SU-DHL-6 (cell line): Measurements from ENCODE around the gene MTCH1.

Experiments
- H2AFZ ChIP-seq: fragments of 200-600 bp; sonication (generic); 2 replicates; pipeline ENCODE4 v1.6.1; 2014; ENCODE audit warnings: low read depth, mild to moderate bottlenecking, moderate library complexity, mixed read lengths, antibody characterized with exemption, low read length; ENCODE audit not compliant: severe bottlenecking
- H3F3A ChIP-seq: fragments of 200-600 bp; shearing (Covaris generic); 2 replicates; pipeline ENCODE4 v1.6.0; 2016; ENCODE audit warnings: antibody characterized with exemption, mild to moderate bottlenecking; ENCODE audit not compliant: insufficient read depth
- H3K27ac ChIP-seq: fragments of 200-600 bp; sonication (generic); 2 replicates; pipeline ENCODE4 v1.5.1; 2016; ENCODE audit warnings: low read depth, mild to moderate bottlenecking, low read length, moderate library complexity, mixed read lengths
- H3K27me3 ChIP-seq: fragments of 200-600 bp; sonication (generic), shearing (Covaris generic); 2 replicates; pipeline ENCODE4 v1.6.0; 2014; ENCODE audit warnings: mild to moderate bottlenecking, low read length
- H3K36me3 ChIP-seq: fragments of 200-600 bp; sonication (generic); 2 replicates; pipeline ENCODE4 v1.6.1; 2014; ENCODE audit warnings: mild to moderate bottlenecking, low read length, mixed read lengths
- H3K4me2 ChIP-seq: fragments of 300-600, 200-600 bp; shearing (Covaris generic), sonication (generic); 2 replicates; pipeline ENCODE4 v1.6.0; 2014; ENCODE audit warnings: low read length, low read depth, mild to moderate bottlenecking; ENCODE audit not compliant: poor library complexity, severe bottlenecking
- H3K4me3 ChIP-seq: fragments of 200-600 bp; sonication (generic); 2 replicates; pipeline ENCODE4 v1.5.1; 2014; ENCODE audit warnings: antibody characterized with exemption, low read length, mild to moderate bottlenecking, mixed read lengths; ENCODE audit not compliant: insufficient read depth, poor library complexity, severe bottlenecking
- H3K79me2 ChIP-seq: fragments of 200-600 bp; sonication (generic); 2 replicates; pipeline ENCODE4 v1.6.1; 2014; ENCODE audit warnings: mild to moderate bottlenecking, low read length, moderate library complexity; ENCODE audit not compliant: insufficient read depth
- H3K9ac ChIP-seq: fragments of 200-600 bp; sonication (generic); 2 replicates; pipeline ENCODE4 v1.7.0; 2014; ENCODE audit warnings: mild to moderate bottlenecking, low read length
- H3K9me2 ChIP-seq: fragments of 200-600 bp; sonication (generic); replicated peaks from 2 replicates; pipeline ENCODE4 v1.6.1; 2014; ENCODE audit warnings: low read length; ENCODE audit not compliant: insufficient read depth
- H3K9me3 ChIP-seq: fragments of 200-600 bp; sonication (generic); 2 replicates; pipeline ENCODE4 v1.6.1; 2014; ENCODE audit warnings: low read length, mixed read lengths; ENCODE audit not compliant: insufficient read depth
- H4K20me1 ChIP-seq: fragments of 200-600 bp; sonication (generic); 2 replicates; pipeline ENCODE4 v1.6.1; 2014; ENCODE audit warnings: low read depth, mild to moderate bottlenecking, antibody characterized with exemption, low read length, moderate library complexity, mixed read lengths
- EZH2phosphoT487 ChIP-seq: fragments of 200-600 bp; sonication (generic), shearing (Covaris generic); conservative IDR thresholded peaks from 2 replicates; pipeline ENCODE4 v1.6.1; 2018; ENCODE audit warnings: mild to moderate bottlenecking, antibody characterized with exemption, low read length, moderate library complexity, mixed read lengths
- TF ChIP-seq, protein P1 (sequence below): fragments of 200-600 bp; sonication (generic); IDR thresholded peaks from one replicate; pipeline ENCODE4 v1.5.1; 2017; ENCODE audit warnings: antibody characterized with exemption, mild to moderate bottlenecking, low read length, moderate library complexity; ENCODE audit not compliant: insufficient read depth, poor library complexity, severe bottlenecking

MTCH1 gene

DNA sequence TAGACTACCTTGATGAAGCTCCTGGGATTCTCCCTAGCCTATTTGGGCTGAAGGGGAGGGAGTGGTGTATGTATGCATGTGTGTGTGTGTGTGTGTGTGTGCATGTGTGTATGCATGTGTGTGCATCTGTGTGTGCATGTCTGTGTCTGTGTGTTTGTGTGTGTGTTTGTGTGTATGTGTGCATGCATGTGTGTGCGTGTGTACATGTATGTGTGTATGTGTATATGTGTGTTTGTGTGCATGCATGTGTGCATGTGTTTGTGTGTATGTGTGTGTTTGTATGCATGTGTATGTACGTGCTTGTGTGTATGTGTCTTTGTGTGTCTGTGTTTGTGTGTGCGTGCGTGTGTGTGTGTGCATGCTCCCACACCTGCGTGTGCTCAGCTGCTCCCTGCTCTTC, 34.8 kb upstream of the MTCH1 start:
- H3K27ac ChIP-seq = no peak overlapping the region
- H3K4me2 ChIP-seq = no peak overlapping the region
- H3K9me2 ChIP-seq = no peaks in the 10 kb centered on the region
- no peaks in the 10 kb centered on the region for H3K79me2 ChIP-seq
- no peaks in the 10 kb centered on the region for H3F3A ChIP-seq
- H3K9me3 ChIP-seq = no peaks in the 10 kb centered on the region
- no peaks in the 10 kb centered on the region for H3K36me3 ChIP-seq
- no peak overlapping the region for H3K9ac ChIP-seq
- no peaks in the 10 kb centered on the region for H3K27me3 ChIP-seq
- no peak overlapping the region for H2AFZ ChIP-seq
- no peak for TF ChIP-seq EZH2phosphoT487
- TF ChIP-seq, protein P1, sequence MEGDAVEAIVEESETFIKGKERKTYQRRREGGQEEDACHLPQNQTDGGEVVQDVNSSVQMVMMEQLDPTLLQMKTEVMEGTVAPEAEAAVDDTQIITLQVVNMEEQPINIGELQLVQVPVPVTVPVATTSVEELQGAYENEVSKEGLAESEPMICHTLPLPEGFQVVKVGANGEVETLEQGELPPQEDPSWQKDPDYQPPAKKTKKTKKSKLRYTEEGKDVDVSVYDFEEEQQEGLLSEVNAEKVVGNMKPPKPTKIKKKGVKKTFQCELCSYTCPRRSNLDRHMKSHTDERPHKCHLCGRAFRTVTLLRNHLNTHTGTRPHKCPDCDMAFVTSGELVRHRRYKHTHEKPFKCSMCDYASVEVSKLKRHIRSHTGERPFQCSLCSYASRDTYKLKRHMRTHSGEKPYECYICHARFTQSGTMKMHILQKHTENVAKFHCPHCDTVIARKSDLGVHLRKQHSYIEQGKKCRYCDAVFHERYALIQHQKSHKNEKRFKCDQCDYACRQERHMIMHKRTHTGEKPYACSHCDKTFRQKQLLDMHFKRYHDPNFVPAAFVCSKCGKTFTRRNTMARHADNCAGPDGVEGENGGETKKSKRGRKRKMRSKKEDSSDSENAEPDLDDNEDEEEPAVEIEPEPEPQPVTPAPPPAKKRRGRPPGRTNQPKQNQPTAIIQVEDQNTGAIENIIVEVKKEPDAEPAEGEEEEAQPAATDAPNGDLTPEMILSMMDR = no peak
- H3K4me3 ChIP-seq = no peak overlapping the region
- H4K20me1 ChIP-seq = no peaks in the 10 kb centered on the region

DNA sequence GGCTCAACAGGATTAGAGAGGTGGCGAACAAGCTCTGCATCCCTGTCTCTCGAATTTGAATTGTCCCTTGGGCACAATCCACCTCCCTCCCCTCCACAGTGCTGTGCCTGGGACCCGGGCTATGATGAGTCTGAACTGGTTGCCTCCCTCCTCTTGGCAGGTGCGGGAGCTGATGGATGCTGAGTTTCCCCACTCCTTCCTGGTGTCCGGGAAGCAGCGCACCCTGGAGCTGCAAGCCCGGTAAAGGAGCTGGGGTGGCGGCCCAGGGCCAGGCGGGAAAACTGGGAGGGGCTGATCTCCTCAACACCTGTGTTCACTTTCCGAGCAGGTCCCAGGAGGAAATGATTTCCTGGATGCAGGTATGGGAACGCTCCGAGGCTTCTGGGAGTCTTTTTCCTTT, 34.4 kb upstream of the MTCH1 start:
- Histone ChIP-seq H3K79me2 (no peaks in the 10 kb centered on the region), H3K4me2 (no peak overlapping the region), H3K9ac (no peak overlapping the region), H3K27ac (no peak overlapping the region), H3K9me2 (no peaks in the 10 kb centered on the region), H4K20me1 (no peaks in the 10 kb centered on the region), H3K36me3 (no peaks in the 10 kb centered on the region), H3K9me3 (no peaks in the 10 kb centered on the region), H3K4me3 (no peak overlapping the region), H3K27me3 (no peaks in the 10 kb centered on the region), H2AFZ (no peak overlapping the region), H3F3A (no peaks in the 10 kb centered on the region)
- TF ChIP-seq, protein P1 = no peak
- TF ChIP-seq EZH2phosphoT487 = no peak

DNA sequence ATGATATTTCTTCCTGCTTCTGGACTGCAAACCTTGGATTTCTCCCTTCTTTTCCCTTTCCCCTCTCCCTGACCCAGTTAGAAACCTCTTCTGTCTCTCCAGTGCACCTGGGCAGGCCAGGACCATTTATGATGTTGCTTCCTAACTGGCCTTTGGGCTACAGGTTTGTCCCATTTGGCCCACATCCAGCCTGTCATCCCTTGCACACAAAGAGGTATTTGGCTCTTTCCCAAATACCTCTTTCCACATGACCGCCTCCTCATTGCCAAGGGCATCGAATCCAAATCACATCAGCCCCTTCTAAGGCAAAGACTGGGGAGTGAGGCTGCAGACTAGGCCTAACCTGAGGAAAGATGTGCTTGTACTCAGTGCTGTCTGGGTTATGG, 33.1 kb upstream of the MTCH1 start:
- no peak overlapping the region for H2AFZ ChIP-seq
- no peaks in the 10 kb centered on the region for H3K36me3 ChIP-seq
- H3K79me2 ChIP-seq = no peaks in the 10 kb centered on the region
- no peaks in the 10 kb centered on the region for H3K9me2 ChIP-seq
- no peaks in the 10 kb centered on the region for H3K9me3 ChIP-seq
- H3K27me3 ChIP-seq = no peaks in the 10 kb centered on the region
- TF ChIP-seq, protein P1 = no peak
- TF ChIP-seq EZH2phosphoT487 = no peak
- no peak overlapping the region for H3K9ac ChIP-seq
- H3K27ac ChIP-seq = no peak overlapping the region
- H3K4me3 ChIP-seq = no peak overlapping the region
- no peaks in the 10 kb centered on the region for H4K20me1 ChIP-seq
- H3F3A ChIP-seq = no peaks in the 10 kb centered on the region
- no peak overlapping the region for H3K4me2 ChIP-seq
